ENCODE data around the gene PTPRK. TPM values are rescaled to one million over a fixed set of nuclear protein-coding genes. Genes with fewer than 3 reads are reported as not detected.

Gene PTPRK
- total RNA-seq, 1 donor from 2014 or later, result 48.4 TPM

GRCh38 chr6:128376952-128377503 lies 143.4 kb downstream of the PTPRK start:
- no peak for FAIRE-seq

DNA sequence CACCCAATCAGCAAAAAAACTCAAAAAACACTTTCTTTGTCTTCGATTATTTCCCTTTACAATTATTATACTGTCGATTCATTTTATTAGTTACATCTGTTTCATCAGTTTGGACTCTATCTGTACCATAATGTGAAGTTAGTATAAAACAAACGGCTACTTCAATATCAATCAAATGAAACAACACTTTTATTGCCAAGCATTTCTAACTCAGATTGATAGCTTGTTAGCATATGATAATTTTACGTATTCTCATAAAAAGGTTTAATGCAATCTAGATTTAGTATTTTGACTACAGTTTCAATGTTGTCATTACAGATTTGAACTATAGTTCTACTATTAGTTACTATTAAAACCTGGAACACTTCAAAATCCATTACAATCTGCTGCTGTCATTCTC lies 149.3 kb downstream of the PTPRK start:
- DNase-seq (ENCODE audit: low read depth) (no peak), FAIRE-seq (no peak)
- Histone ChIP-seq H3K36me3 (ENCODE audit: control insufficient read depth, insufficient read depth, low read length) (peaks cover 1% of the 10 kb centered on the region), H3K27me3 (ENCODE audit: control insufficient read depth, insufficient read depth, low read length) (no peaks in the 10 kb centered on the region), H3K4me3 (ENCODE audit: low read depth, low read length) (no peak overlapping the region)
- TF ChIP-seq, protein P1, sequence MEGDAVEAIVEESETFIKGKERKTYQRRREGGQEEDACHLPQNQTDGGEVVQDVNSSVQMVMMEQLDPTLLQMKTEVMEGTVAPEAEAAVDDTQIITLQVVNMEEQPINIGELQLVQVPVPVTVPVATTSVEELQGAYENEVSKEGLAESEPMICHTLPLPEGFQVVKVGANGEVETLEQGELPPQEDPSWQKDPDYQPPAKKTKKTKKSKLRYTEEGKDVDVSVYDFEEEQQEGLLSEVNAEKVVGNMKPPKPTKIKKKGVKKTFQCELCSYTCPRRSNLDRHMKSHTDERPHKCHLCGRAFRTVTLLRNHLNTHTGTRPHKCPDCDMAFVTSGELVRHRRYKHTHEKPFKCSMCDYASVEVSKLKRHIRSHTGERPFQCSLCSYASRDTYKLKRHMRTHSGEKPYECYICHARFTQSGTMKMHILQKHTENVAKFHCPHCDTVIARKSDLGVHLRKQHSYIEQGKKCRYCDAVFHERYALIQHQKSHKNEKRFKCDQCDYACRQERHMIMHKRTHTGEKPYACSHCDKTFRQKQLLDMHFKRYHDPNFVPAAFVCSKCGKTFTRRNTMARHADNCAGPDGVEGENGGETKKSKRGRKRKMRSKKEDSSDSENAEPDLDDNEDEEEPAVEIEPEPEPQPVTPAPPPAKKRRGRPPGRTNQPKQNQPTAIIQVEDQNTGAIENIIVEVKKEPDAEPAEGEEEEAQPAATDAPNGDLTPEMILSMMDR (IDR thresholded peaks at IDR 0.05; ENCODE audit: insufficient read depth, low read length, severe bottlenecking), result no peak

More at GRCh38 chr6:128376952-128377503, 143.4 kb downstream of the PTPRK start:
- Histone ChIP-seq H3K4me3 (ENCODE audit: low read depth, low read length) (no peak overlapping the region), H3K36me3 (ENCODE audit: control insufficient read depth, insufficient read depth, low read length) (no peaks in the 10 kb centered on the region), H3K27me3 (ENCODE audit: control insufficient read depth, insufficient read depth, low read length) (no peaks in the 10 kb centered on the region)
- TF ChIP-seq, protein P1 (IDR thresholded peaks at IDR 0.05; ENCODE audit: insufficient read depth, low read length, severe bottlenecking), result no peak
- no peak for DNase-seq (ENCODE audit: low read depth)

GRCh38 chr6:128370072-128370471 lies 150.3 kb downstream of the PTPRK start:
- FAIRE-seq (no peak), DNase-seq (ENCODE audit: low read depth) (peak; percentile 65)
- no peak overlapping the region for H3K4me3 ChIP-seq (ENCODE audit: low read depth, low read length)
- peaks cover 1% of the 10 kb centered on the region for H3K36me3 ChIP-seq (ENCODE audit: control insufficient read depth, insufficient read depth, low read length)
- no peaks in the 10 kb centered on the region for H3K27me3 ChIP-seq (ENCODE audit: control insufficient read depth, insufficient read depth, low read length)
- TF ChIP-seq, protein P1 (IDR thresholded peaks at IDR 0.05; ENCODE audit: insufficient read depth, low read length, severe bottlenecking), result no peak

GRCh38 chr6:128368213-128368944 lies 152.0 kb downstream of the PTPRK start:
- H3K27me3 ChIP-seq (ENCODE audit: control insufficient read depth, insufficient read depth, low read length), result no peaks in the 10 kb centered on the region
- H3K36me3 ChIP-seq (ENCODE audit: control insufficient read depth, insufficient read depth, low read length), result peaks cover 1% of the 10 kb centered on the region
- FAIRE-seq (no peak), DNase-seq (ENCODE audit: low read depth) (no peak)
- TF ChIP-seq, protein P1 (IDR thresholded peaks at IDR 0.05; ENCODE audit: insufficient read depth, low read length, severe bottlenecking), result no peak
- H3K4me3 ChIP-seq (ENCODE audit: low read depth, low read length), result no peak overlapping the region

DNA sequence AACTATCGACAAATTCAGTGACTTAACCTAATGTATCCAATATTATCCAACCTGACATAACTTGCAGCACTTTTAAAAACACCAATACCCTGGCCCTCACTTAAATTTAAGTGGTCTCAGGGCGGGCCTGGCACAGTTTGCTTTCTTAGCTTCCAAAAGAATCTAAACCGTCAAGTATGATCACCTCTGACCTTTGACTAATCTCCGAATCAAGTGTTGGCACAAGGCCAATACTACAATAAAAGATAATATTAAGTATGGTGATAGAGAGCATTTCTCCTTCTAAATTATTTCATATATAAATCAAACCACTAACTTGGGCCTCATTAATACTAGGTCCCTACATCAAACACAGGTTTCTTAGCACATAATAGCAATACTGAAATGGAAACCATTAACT lies 153.0 kb downstream of the PTPRK start:
- Histone ChIP-seq H3K27me3 (ENCODE audit: control insufficient read depth, insufficient read depth, low read length) (no peaks in the 10 kb centered on the region), H3K36me3 (ENCODE audit: control insufficient read depth, insufficient read depth, low read length) (peaks cover 1% of the 10 kb centered on the region), H3K4me3 (ENCODE audit: low read depth, low read length) (no peak overlapping the region)
- FAIRE-seq, result no peak
- DNase-seq (ENCODE audit: low read depth), result peak; percentile 26
- TF ChIP-seq, protein P1 (IDR thresholded peaks at IDR 0.05; ENCODE audit: insufficient read depth, low read length, severe bottlenecking), result no peak

All from bronchial epithelial cell (primary cell).